Cardiac fibroblast (primary cell): ENCODE measurements around the gene SAMD14.

ENCODE experiments used
- DNase-seq, 2 donors: peaks; one replicate each; pipeline versions ENCODE4 v3.0.0 to v3.0.0-alpha.2; 2010; ENCODE audit warnings: low read depth in 2 of 2
- H3K4me3 ChIP-seq, 2 donors: replicated peaks in 1 of 2; 1 replicate in 1 of 2; 2 replicates in 1 of 2; pipeline ENCODE4 v1.5.1; 2011; ENCODE audit warnings: low read depth in 2 of 2, low read length in 2 of 2, mild to moderate bottlenecking in 2 of 2, moderate library complexity in 1 of 2
- TF ChIP-seq, protein P1 (sequence below): IDR thresholded peaks from one replicate; pipeline ENCODE4 v1.5.1; 2011; ENCODE audit warnings: low read depth, mild to moderate bottlenecking, low read length, inconsistent platforms

SAMD14 gene

DNA sequence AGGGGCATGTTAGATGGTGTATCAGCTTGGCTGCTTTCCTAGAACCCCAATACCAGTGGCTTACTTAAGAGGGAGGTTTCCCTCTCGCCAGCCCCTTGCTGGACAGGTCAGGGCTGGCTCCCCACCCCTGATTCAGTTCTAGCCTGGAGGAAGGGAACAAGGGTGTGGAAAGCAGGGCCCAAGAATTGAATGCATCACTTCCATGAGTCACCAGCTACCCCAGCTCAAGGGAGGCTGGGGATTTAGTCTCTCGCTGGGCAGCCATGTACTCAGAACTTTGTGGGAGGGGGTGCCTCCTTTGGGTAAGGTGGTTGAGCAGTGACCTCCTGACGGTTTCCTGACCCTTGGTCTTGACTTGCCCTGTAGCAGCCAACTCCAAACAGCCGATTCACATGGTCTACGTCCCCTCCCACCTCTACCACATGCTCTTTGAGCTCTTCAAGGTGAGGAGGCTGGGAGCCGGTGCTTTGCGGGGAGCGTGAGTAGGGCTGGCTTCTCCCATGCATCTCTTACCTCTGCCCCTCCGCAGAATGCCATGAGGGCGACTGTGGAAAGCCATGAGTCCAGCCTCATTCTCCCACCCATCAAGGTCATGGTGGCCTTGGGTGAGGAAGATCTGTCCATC is 22.1 kb downstream of the SAMD14 start:
- DNase-seq: peak in 1 of 2 donors; percentile 69
- TF ChIP-seq, protein P1, sequence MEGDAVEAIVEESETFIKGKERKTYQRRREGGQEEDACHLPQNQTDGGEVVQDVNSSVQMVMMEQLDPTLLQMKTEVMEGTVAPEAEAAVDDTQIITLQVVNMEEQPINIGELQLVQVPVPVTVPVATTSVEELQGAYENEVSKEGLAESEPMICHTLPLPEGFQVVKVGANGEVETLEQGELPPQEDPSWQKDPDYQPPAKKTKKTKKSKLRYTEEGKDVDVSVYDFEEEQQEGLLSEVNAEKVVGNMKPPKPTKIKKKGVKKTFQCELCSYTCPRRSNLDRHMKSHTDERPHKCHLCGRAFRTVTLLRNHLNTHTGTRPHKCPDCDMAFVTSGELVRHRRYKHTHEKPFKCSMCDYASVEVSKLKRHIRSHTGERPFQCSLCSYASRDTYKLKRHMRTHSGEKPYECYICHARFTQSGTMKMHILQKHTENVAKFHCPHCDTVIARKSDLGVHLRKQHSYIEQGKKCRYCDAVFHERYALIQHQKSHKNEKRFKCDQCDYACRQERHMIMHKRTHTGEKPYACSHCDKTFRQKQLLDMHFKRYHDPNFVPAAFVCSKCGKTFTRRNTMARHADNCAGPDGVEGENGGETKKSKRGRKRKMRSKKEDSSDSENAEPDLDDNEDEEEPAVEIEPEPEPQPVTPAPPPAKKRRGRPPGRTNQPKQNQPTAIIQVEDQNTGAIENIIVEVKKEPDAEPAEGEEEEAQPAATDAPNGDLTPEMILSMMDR: no peak
- no peak overlapping the region for H3K4me3 ChIP-seq

DNA sequence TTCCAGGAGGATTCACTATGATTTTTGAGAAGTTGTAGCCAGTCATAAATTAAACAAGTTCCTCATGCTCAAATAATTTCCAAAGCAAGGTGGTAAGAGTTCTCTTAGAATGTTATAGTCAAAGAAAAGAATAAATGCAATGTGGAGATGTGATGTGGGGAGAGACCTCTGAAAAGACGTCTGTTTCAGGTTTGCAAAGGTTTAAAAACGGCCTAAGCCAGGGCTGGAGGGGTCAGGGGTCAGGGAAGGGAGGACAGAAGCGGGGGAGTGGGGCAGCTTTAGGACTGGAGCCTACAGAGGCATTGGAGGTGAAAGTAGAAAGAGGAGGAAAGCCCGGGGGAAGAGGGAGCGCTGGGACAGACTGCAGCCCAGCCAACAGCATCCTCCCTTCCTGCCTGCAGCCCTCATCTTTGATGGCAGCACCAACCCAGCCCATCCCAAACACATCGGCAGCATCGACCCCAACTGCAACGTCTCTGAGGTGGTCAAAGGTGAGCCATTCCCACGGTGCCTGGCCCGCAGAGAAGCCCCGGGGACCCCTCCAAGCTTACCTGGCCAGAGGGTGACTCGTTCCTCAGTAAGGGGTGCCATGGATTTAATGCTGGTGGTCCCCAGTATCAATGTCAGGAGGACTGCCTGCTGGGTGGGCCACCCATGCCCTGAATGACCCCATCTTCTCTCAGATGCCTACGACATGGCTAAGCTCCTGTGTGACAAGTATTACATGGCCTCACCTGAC is 23.4 kb downstream of the SAMD14 start:
- TF ChIP-seq, protein P1: no peak
- no peak overlapping the region for H3K4me3 ChIP-seq
- DNase-seq: no peak

DNA sequence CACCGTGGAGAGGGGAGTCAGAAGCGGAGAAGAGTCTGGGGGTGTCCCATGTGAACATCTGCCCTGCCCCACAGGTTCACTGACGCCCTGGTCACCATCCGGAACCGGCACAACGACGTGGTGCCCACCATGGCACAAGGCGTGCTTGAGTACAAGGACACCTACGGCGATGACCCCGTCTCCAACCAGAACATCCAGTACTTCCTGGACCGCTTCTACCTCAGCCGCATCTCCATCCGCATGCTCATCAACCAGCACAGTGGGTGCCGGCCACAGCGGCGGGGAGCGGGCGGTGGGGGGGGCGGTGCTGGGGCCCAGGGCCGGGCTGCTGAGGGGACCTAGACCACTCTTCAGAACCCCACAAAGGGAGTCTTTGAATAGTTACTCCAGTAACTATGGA is 24.1 kb downstream of the SAMD14 start:
- no peak overlapping the region for H3K4me3 ChIP-seq
- TF ChIP-seq, protein P1: no peak
- DNase-seq: no peak

DNA sequence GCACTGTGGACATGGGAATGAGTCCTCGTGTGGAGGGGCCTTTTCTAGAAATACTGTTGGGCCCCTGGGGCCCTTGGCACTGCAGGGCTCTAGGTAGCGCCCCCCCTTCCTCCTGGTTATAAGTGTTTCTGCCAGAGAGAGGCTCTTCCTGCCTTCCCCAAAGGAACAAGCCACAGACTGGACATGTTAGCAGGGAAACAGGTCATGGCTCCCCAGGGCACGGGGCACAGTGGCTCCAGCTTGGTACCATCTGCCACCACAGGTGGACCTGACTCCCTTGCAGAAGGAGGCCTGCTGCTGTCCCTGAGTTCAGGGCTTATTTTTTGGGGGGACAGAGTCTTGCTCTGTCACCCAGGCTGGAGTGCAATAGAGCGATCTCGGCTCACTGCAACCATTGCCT is 26.0 kb downstream of the SAMD14 start:
- DNase-seq: no peak
- H3K4me3 ChIP-seq: no peak overlapping the region
- TF ChIP-seq, protein P1: no peak

DNA sequence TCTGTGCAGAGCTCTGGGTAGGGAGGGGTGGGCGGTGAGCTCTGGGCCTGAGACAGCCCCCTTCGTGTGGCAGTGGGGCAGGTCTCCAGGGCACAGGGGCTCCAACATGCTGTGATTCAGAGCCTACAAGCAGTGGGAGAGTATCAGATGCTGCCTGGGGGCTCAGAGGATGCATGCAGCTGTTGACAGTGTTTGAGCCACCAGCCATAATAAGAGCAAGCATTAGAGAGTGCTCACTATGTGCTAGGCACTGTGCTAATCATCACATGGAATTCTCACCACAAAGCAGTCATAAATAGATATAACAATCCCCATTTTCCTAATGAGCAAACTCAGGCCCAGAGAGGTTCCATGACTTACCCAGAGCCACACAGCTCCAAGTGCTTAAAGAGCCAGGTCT is 26.7 kb downstream of the SAMD14 start:
- TF ChIP-seq, protein P1: no peak
- no peak overlapping the region for H3K4me3 ChIP-seq
- DNase-seq: no peak

DNA sequence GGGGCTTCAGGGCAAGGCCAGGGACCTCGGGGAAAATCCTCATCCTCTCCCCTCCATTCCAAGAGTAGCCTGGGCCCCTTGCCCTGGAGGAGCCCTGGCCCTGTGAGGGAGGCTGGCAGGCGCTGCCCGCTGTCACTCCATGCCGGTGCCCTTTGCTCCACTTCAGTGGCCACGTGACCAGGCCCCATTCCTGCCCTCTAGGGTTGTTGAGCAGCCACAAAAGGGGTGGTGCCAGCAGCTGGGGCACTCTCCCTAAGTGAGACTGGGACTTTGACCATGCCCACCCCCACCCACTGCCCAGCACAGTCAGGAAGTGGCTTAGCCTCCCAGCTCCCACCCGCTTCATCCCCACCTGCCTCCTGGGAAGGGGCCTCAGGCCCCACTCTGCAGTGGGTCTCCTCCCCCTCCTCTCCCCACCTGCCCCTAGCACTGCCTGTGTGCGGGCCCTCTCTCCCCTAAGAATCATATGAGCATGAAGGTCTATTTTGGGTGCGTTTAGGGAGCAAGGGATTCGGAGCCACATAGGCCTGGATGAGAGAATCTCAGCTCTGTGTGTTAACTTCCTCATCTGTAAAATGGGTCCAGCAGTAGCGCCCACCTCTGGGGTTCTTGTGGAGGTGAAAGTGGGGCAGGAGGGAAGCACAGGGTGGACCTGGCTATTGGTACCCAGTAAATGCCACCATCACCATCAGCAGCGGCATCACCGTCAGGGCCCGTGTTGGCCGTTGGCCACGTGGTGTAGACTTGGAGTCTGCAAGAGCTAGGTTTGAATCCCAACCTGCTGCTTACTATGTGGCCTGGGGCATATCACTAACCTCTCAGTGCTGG is 27.6 kb downstream of the SAMD14 start:
- H3K4me3 ChIP-seq: no peak overlapping the region

More for the DNA sequence above, 27.6 kb downstream of the SAMD14 start:
- DNase-seq: peak in 1 of 2 donors; percentile 23
- TF ChIP-seq, protein P1: no peak
